Measurements from ENCODE around the gene TYMP. TPM values are rescaled to one million over a fixed set of nuclear protein-coding genes. Genes with fewer than 3 reads are reported as not detected.
A peak's percentile ranks its signal among the peaks of the same experiment; 100 is the strongest.

The TYMP gene
- total RNA-seq, 1 donor from 2014 or later: 6.3 TPM

DNA sequence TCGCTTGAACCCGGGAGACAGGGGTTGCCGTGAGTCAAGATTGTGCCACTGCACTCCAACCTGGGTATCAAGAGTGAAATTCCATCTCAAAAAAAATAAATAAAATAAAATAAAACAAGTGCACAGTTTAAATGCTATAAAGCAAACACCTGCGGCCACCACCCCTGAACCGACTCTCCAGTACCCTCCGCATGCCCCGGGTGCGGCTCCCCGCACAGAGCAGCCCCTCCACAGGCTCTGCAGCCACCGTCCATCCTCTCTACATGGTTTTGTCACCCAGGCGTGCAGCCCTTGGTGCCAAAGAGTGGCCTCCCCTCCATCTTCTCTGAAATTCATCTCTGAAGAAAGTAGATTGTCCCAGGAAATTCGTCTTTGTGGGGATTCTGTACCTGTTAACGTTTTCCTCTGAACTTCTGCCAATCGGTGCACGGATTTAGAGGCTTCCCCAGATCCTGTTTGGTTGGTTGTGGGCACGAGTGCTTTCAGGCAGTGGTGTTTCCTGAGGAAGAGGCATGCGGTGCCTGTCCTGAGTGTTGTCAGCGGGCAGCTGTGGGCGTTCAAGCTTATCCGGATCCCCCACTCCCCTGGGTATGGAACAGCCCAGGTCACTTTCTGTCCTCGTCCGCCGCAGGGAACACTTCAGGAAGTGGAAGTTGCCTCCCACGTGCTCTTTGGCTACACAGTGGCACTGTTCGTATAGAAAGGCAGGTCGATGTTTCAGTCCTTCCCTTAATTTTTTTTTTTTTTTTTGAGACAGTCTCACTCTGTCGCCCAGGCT, 39.1 kb downstream of the TYMP start:
- peak; percentile 41 for DNase-seq (ENCODE audit: low spot score)
- TF ChIP-seq, protein P1, sequence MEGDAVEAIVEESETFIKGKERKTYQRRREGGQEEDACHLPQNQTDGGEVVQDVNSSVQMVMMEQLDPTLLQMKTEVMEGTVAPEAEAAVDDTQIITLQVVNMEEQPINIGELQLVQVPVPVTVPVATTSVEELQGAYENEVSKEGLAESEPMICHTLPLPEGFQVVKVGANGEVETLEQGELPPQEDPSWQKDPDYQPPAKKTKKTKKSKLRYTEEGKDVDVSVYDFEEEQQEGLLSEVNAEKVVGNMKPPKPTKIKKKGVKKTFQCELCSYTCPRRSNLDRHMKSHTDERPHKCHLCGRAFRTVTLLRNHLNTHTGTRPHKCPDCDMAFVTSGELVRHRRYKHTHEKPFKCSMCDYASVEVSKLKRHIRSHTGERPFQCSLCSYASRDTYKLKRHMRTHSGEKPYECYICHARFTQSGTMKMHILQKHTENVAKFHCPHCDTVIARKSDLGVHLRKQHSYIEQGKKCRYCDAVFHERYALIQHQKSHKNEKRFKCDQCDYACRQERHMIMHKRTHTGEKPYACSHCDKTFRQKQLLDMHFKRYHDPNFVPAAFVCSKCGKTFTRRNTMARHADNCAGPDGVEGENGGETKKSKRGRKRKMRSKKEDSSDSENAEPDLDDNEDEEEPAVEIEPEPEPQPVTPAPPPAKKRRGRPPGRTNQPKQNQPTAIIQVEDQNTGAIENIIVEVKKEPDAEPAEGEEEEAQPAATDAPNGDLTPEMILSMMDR (IDR thresholded peaks at IDR 0.05; ENCODE audit: unreplicated experiment): no peak
- Mint-ChIP-seq H3K9me3 (ENCODE audit: unreplicated experiment) (no peaks in the 10 kb centered on the region), H3K27ac (ENCODE audit: unreplicated experiment) (peak overlapping the region; percentile 57), H3K27me3 (ENCODE audit: unreplicated experiment) (peaks cover 8% of the 10 kb centered on the region), H3K4me1 (ENCODE audit: unreplicated experiment) (peaks cover 7% of the 10 kb centered on the region), H3K4me3 (ENCODE audit: unreplicated experiment) (no peak overlapping the region), H3K36me3 (ENCODE audit: low read depth, unreplicated experiment) (no peaks in the 10 kb centered on the region)

DNA sequence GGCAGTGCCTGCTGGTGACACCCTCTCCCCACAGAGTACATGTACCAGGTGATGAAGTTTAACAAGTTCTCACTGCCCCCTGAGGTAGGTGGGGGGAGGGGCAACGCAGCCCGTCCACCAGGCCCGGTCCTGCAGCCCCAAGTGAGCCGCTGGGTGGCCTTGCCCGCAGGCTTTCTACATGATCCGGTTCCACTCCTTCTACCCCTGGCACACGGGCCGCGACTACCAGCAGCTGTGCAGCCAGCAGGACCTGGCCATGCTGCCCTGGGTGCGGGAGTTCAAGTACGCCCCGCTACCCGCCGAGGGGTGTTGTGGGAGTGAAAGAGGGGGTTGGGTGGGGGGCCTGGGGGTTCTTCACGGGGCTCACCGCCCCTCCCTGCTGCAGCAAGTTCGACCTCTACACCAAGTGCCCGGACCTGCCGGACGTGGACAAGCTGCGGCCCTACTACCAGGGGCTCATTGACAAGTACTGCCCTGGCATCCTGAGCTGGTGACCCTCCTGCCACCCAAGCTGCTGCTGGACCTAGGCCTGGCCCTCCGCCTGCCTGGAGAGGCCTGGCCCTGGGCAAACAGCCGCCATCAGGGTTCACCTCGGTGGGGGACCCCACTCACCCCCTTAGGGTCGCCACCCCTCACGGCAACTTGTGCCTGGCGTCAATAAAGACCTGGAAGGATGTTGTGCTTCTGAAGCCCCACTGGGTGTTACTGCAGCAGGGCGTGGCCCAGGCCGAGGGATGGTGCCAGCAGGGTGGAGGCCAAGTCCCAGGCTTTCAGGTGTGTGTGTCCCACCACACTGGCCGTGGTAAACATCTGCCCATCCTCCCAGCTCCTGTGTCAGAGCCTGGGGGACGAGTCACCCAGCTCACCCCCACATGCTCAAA, 40.2 kb downstream of the TYMP start:
- Mint-ChIP-seq H3K27me3 (ENCODE audit: unreplicated experiment) (peaks cover 9% of the 10 kb centered on the region), H3K4me3 (ENCODE audit: unreplicated experiment) (no peak overlapping the region), H3K4me1 (ENCODE audit: unreplicated experiment) (peaks cover 7% of the 10 kb centered on the region), H3K36me3 (ENCODE audit: low read depth, unreplicated experiment) (no peaks in the 10 kb centered on the region), H3K9me3 (ENCODE audit: unreplicated experiment) (no peaks in the 10 kb centered on the region), H3K27ac (ENCODE audit: unreplicated experiment) (no peak overlapping the region)
- TF ChIP-seq, protein P1 (IDR thresholded peaks at IDR 0.05; ENCODE audit: unreplicated experiment): no peak
- DNase-seq (ENCODE audit: low spot score): no peak

DNA sequence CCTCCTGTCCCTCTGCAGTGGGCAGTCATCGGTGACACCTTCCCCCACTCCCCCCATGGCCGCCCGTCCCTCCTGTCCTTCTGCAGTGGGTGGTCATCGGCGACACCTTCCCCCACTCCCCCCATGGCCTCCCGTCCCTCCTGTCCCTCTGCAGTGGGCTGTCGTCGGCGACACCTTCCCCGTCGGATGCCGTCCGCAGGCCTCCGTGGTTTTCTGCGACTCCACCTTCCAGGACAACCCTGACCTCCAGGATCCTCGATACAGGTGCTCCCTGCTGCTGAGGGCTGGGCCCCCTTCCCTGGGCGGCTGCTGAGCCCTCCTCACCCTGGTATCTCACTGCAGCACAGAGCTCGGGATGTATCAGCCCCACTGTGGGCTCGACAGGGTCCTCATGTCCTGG, 40.9 kb downstream of the TYMP start:
- Mint-ChIP-seq H3K27ac (ENCODE audit: unreplicated experiment) (no peak overlapping the region), H3K4me3 (ENCODE audit: unreplicated experiment) (no peak overlapping the region), H3K27me3 (ENCODE audit: unreplicated experiment) (peaks cover 9% of the 10 kb centered on the region), H3K9me3 (ENCODE audit: unreplicated experiment) (no peaks in the 10 kb centered on the region), H3K36me3 (ENCODE audit: low read depth, unreplicated experiment) (no peaks in the 10 kb centered on the region), H3K4me1 (ENCODE audit: unreplicated experiment) (peaks cover 7% of the 10 kb centered on the region)
- TF ChIP-seq, protein P1 (IDR thresholded peaks at IDR 0.05; ENCODE audit: unreplicated experiment): no peak
- DNase-seq (ENCODE audit: low spot score): no peak

DNA sequence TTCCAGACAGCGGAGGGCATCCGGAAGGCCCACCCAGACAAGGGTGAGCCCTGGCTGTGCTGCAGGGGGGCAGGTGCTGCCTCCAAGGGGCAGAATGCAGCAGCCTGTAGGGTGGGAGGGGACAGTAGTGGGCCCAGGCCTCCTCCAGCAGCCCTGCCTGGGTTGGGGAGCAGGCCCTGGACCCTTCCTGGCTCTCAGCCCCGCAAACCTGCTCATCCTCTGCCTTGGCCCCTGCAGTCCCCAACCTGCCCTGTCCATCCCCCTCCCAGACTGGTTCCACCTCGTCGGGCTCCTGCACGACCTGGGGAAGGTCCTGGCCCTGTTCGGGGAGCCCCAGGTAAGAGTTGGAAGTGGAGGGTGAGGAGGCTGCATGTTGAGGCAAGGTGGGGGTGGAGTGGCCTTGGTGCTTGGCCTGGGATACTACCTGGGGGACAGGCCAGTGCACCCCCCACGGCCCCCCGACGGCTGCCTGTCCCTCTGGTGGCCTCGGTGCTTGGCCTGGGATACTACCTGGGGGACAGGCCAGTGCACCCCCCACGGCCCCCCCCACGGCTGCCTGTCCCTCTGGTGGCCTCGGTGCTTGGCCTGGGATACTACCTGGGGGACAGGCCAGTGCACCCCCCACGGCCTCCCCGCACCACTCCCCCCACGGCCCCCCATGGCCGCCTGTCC, 41.7 kb downstream of the TYMP start:
- H3K27ac Mint-ChIP-seq (ENCODE audit: unreplicated experiment): no peak overlapping the region
- H3K27me3 Mint-ChIP-seq (ENCODE audit: unreplicated experiment): peaks cover 9% of the 10 kb centered on the region
- no peaks in the 10 kb centered on the region for H3K9me3 Mint-ChIP-seq (ENCODE audit: unreplicated experiment)
- peaks cover 7% of the 10 kb centered on the region for H3K4me1 Mint-ChIP-seq (ENCODE audit: unreplicated experiment)
- no peak overlapping the region for H3K4me3 Mint-ChIP-seq (ENCODE audit: unreplicated experiment)
- H3K36me3 Mint-ChIP-seq (ENCODE audit: low read depth, unreplicated experiment): no peaks in the 10 kb centered on the region
- no peak for DNase-seq (ENCODE audit: low spot score)
- TF ChIP-seq, protein P1 (IDR thresholded peaks at IDR 0.05; ENCODE audit: unreplicated experiment): no peak
